Measurements from ENCODE around the gene OCEL1. TPM values are rescaled to one million over a fixed set of nuclear protein-coding genes. Genes with fewer than 3 reads are reported as not detected.

OCEL1 gene
- total and polyA plus RNA-seq, 2 of the 13 experiments (the other 11 are each of a cell fraction or from before 2014, with no cell fraction given) = 10.6 to 17.2 TPM

- TF ChIP-seq ZNF652 (CRISPR knock-in tag; IDR thresholded peaks at IDR 0.05; ENCODE audit: borderline replicate concordance, low read depth) (peak; percentile 100), ZNF672 (CRISPR knock-in tag; IDR thresholded peaks at IDR 0.05) (no peak), MXI1 (IDR thresholded peaks at IDR 0.05; ENCODE audit: borderline replicate concordance, low read depth, low read length) (peak; percentile 67; the same call in 2 of the 3 replicates), TERF1 (CRISPR knock-in tag; IDR thresholded peaks at IDR 0.05) (no peak), ZNF430 (CRISPR knock-in tag; IDR thresholded peaks at IDR 0.05) (peak; percentile 87), HNRNPUL1 (IDR thresholded peaks at IDR 0.05; ENCODE audit: low read depth, low read length) (no peak), TAF15 (IDR thresholded peaks at IDR 0.05; ENCODE audit: low read depth, low read length, poor library complexity, severe bottlenecking) (no peak), ZNF747 (CRISPR knock-in tag; IDR thresholded peaks at IDR 0.05; ENCODE audit: borderline replicate concordance) (peak; percentile 78; the same call in 1 of the 2 replicates), ZNF549 (CRISPR knock-in tag; IDR thresholded peaks at IDR 0.05) (no peak), STAG1 (CRISPR knock-in tag; IDR thresholded peaks at IDR 0.05) (no peak), KDM4B (CRISPR knock-in tag; IDR thresholded peaks at IDR 0.05) (no peak), TGIF2 (CRISPR knock-in tag; IDR thresholded peaks at IDR 0.05) (no peak; the same call in 1 of the 2 replicates), PAWR (CRISPR knock-in tag; IDR thresholded peaks at IDR 0.05; ENCODE audit: borderline replicate concordance) (no peak), ZNF776 (CRISPR knock-in tag; IDR thresholded peaks at IDR 0.05) (peak; percentile 93), CC2D1A (CRISPR knock-in tag; IDR thresholded peaks at IDR 0.05) (no peak), HOXA9 (CRISPR knock-in tag; IDR thresholded peaks at IDR 0.05; ENCODE audit: borderline replicate concordance) (peak; percentile 49; the same call in 1 of the 2 replicates), RXRB (CRISPR knock-in tag; IDR thresholded peaks at IDR 0.05; ENCODE audit: borderline replicate concordance) (peak; percentile 67), ZMYM2 (CRISPR knock-in tag; IDR thresholded peaks at IDR 0.05) (no peak), BCL6 (CRISPR knock-in tag; IDR thresholded peaks at IDR 0.05) (0 out of 2 replicates have a peak, but pooled peaks have one; percentile 2), ASH2L (IDR thresholded peaks at IDR 0.05; ENCODE audit: insufficient read length, low read depth, low read length) (peak; percentile 77), ARNT (IDR thresholded peaks at IDR 0.05) (no peak)
- TF ChIP-seq, protein P1, sequence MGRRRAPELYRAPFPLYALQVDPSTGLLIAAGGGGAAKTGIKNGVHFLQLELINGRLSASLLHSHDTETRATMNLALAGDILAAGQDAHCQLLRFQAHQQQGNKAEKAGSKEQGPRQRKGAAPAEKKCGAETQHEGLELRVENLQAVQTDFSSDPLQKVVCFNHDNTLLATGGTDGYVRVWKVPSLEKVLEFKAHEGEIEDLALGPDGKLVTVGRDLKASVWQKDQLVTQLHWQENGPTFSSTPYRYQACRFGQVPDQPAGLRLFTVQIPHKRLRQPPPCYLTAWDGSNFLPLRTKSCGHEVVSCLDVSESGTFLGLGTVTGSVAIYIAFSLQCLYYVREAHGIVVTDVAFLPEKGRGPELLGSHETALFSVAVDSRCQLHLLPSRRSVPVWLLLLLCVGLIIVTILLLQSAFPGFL (CRISPR knock-in tag; IDR thresholded peaks at IDR 0.05) = no peak
- TF ChIP-seq, protein P2, sequence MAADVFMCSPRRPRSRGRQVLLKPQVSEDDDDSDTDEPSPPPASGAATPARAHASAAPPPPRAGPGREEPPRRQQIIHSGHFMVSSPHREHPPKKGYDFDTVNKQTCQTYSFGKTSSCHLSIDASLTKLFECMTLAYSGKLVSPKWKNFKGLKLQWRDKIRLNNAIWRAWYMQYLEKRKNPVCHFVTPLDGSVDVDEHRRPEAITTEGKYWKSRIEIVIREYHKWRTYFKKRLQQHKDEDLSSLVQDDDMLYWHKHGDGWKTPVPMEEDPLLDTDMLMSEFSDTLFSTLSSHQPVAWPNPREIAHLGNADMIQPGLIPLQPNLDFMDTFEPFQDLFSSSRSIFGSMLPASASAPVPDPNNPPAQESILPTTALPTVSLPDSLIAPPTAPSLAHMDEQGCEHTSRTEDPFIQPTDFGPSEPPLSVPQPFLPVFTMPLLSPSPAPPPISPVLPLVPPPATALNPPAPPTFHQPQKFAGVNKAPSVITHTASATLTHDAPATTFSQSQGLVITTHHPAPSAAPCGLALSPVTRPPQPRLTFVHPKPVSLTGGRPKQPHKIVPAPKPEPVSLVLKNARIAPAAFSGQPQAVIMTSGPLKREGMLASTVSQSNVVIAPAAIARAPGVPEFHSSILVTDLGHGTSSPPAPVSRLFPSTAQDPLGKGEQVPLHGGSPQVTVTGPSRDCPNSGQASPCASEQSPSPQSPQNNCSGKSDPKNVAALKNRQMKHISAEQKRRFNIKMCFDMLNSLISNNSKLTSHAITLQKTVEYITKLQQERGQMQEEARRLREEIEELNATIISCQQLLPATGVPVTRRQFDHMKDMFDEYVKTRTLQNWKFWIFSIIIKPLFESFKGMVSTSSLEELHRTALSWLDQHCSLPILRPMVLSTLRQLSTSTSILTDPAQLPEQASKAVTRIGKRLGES (CRISPR knock-in tag; IDR thresholded peaks at IDR 0.05; ENCODE audit: borderline replicate concordance) = no peak
- TF ChIP-seq, protein P3, sequence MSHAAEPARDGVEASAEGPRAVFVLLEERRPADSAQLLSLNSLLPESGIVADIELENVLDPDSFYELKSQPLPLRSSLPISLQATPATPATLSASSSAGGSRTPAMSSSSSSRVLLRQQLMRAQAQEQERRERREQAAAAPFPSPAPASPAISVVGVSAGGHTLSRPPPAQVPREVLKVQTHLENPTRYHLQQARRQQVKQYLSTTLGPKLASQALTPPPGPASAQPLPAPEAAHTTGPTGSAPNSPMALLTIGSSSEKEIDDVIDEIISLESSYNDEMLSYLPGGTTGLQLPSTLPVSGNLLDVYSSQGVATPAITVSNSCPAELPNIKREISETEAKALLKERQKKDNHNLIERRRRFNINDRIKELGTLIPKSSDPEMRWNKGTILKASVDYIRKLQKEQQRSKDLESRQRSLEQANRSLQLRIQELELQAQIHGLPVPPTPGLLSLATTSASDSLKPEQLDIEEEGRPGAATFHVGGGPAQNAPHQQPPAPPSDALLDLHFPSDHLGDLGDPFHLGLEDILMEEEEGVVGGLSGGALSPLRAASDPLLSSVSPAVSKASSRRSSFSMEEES (CRISPR knock-in tag; IDR thresholded peaks at IDR 0.05) = peak; percentile 32; the same call in 1 of the 2 replicates
Measured at GRCh38 chr19:17226002-17226933, at the start of gene OCEL1 (continued).

All from HepG2 (cell line).